HFFc6 (cell line): ENCODE results near the gene GSTK1. TPM values are rescaled to one million over a fixed set of nuclear protein-coding genes. Genes with fewer than 3 reads are reported as not detected.

ENCODE experiments used
- DNase-seq: peaks from one replicate; pipeline ENCODE4 v3.0.0-alpha.2; 2018
- H3K27ac Mint-ChIP-seq: 2 replicates; pipeline ENCODE4 v1.8.0; 2020; ENCODE audit warnings: mild to moderate bottlenecking, mixed read lengths
- H3K27me3 Mint-ChIP-seq: 2 replicates; pipeline ENCODE4 v1.8.0; 2021; ENCODE audit warnings: mild to moderate bottlenecking, moderate library complexity, mixed read lengths; ENCODE audit not compliant: insufficient read depth
- H3K36me3 Mint-ChIP-seq: 2 replicates; pipeline ENCODE4 v1.8.0; 2021; ENCODE audit warnings: low read depth, mixed read lengths
- H3K4me1 Mint-ChIP-seq: 2 replicates; pipeline ENCODE4 v1.8.0; 2020; ENCODE audit warnings: low read depth, mixed read lengths
- H3K4me3 Mint-ChIP-seq: 2 replicates; pipeline ENCODE4 v1.8.0; 2020; ENCODE audit warnings: mild to moderate bottlenecking, moderate library complexity, mixed read lengths
- H3K9me3 Mint-ChIP-seq: 2 replicates; pipeline ENCODE4 v1.8.0; 2020; ENCODE audit warnings: mild to moderate bottlenecking, mixed read lengths
- total RNA-seq, 6 experiments: library from RNA; stranded (reverse); fragmentation: NEBNext Ultra II Directional; extraction: Animal tissue kit (Norgen Biotek cat#: 25700); gene quantifications; 2 replicates in 1 of 6; 3 replicates in 5 of 6; pipeline ENCODE4 v1.2.3, GENCODE V29; 2021
- TF ChIP-seq, protein P1 (sequence below): fragments of 200-600 bp; sonication (generic); IDR thresholded peaks from 2 replicates; pipeline ENCODE4 v1.5.0; 2021; ENCODE audit warnings: antibody characterized with exemption, mild to moderate bottlenecking

The GSTK1 gene
- total RNA-seq, 6 experiments from 2014 or later: 85.6 to 102 (median 89.4) TPM

DNA sequence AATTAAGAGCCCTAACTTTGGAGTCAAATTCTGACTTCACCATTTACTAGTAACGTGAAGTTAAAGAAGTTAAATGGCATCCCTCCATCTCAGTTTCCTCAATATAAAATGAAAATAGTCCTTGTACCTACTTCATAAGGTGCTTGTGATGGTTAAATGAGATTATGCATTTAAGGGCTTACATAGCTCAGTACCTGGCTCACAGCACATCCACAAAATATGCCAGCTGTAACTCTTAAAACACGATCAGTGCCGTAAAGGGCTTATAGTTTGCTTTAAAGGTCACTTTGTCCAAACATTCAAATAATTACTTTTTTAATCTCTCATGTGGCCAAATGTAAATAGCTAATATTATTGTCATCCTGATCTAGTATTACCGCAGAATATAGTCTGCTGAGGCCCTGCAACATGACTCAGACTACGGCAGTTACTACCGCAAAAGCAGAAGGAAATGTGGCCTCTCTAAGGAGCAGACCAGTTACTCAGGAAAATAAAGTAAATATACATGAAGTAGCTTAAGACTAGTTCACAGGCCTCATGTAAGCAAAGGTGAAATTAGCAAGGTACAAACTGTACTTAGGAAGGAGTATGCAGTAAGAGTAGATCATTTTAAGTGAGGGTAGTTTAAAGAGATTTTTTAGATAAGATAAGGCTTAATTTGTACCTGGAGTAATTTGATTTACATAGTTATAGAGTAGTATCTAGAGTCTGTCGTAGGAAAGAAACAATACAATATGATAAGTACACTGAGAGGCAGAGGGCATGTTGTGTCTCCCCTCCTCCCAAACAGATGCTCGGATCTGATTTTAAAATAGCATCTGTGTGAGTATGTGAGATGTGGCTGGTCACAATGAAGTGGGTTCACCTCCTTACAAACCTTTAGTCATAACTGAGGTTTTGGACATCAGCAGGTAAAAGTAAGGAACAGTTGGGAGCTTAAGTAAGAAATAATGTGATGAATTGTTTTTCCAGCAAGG is 38.0 kb downstream of the GSTK1 start:
- TF ChIP-seq, protein P1, sequence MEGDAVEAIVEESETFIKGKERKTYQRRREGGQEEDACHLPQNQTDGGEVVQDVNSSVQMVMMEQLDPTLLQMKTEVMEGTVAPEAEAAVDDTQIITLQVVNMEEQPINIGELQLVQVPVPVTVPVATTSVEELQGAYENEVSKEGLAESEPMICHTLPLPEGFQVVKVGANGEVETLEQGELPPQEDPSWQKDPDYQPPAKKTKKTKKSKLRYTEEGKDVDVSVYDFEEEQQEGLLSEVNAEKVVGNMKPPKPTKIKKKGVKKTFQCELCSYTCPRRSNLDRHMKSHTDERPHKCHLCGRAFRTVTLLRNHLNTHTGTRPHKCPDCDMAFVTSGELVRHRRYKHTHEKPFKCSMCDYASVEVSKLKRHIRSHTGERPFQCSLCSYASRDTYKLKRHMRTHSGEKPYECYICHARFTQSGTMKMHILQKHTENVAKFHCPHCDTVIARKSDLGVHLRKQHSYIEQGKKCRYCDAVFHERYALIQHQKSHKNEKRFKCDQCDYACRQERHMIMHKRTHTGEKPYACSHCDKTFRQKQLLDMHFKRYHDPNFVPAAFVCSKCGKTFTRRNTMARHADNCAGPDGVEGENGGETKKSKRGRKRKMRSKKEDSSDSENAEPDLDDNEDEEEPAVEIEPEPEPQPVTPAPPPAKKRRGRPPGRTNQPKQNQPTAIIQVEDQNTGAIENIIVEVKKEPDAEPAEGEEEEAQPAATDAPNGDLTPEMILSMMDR: no peak
- peak; percentile 55 for DNase-seq
- Mint-ChIP-seq H3K9me3 (no peaks in the 10 kb centered on the region), H3K4me3 (no peak overlapping the region), H3K27ac (peak overlapping the region; percentile 19; the same call in 1 of the 2 replicates), H3K27me3 (no peaks in the 10 kb centered on the region; the same call in 1 of the 2 replicates), H3K4me1 (peaks cover 40% of the 10 kb centered on the region), H3K36me3 (peaks cover 61% of the 10 kb centered on the region)

DNA sequence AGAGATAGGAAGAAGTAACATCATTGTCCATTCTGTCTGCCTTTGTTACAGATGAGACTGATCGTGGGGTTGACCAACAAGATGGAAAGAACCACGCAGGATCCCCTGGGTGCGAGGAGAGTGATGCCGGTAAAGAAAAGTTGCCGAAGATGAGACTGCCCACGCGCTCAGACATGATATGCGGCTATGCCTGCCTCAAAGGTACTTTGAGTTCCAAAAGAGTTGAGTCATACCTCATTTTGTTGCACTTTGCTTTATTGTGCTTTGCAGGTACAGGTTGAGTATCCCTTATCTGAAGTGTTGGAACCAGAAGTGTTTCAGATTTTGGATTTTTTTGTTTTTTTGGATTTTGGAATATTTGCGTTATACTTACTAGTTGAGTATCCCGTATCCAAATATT is 40.5 kb downstream of the GSTK1 start:
- Mint-ChIP-seq H3K27me3 (no peaks in the 10 kb centered on the region; the same call in 1 of the 2 replicates), H3K9me3 (no peaks in the 10 kb centered on the region), H3K4me1 (peaks cover 28% of the 10 kb centered on the region), H3K4me3 (no peak overlapping the region), H3K27ac (no peak overlapping the region), H3K36me3 (peaks cover 73% of the 10 kb centered on the region)
- no peak for DNase-seq
- TF ChIP-seq, protein P1: no peak

DNA sequence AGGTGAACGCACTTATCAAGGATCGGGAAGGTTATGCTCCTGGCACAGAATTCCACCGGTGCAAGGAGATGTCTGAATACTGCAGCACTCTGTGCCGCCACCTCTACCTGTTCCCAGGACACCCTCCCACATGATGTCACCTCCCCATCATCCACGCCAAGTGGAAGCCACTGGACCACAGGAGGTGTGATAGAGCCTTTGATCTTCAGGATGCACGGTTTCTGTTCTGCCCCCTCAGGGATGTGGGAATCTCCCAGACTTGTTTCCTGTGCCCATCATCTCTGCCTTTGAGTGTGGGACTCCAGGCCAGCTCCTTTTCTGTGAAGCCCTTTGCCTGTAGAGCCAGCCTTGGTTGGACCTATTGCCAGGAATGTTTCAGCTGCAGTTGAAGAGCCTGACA is 41.7 kb downstream of the GSTK1 start:
- Mint-ChIP-seq H3K4me1 (peaks cover 18% of the 10 kb centered on the region), H3K36me3 (peaks cover 68% of the 10 kb centered on the region), H3K4me3 (no peak overlapping the region), H3K27ac (no peak overlapping the region), H3K9me3 (no peaks in the 10 kb centered on the region), H3K27me3 (no peaks in the 10 kb centered on the region; the same call in 1 of the 2 replicates)
- no peak for DNase-seq
- TF ChIP-seq, protein P1: no peak

DNA sequence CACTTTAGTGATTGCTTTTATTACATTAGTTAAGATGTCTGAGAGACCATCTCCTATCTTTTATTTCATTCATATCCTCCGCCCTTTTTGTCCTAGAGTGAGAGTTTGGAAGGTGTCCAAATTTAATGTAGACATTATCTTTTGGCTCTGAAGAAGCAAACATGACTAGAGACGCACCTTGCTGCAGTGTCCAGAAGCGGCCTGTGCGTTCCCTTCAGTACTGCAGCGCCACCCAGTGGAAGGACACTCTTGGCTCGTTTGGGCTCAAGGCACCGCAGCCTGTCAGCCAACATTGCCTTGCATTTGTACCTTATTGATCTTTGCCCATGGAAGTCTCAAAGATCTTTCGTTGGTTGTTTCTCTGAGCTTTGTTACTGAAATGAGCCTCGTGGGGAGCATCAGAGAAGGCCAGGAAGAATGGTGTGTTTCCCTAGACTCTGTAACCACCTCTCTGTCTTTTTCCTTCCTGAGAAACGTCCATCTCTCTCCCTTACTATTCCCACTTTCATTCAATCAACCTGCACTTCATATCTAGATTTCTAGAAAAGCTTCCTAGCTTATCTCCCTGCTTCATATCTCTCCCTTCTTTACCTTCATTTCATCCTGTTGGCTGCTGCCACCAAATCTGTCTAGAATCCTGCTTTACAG is 42.3 kb downstream of the GSTK1 start:
- DNase-seq: no peak
- no peaks in the 10 kb centered on the region; the same call in 1 of the 2 replicates for H3K27me3 Mint-ChIP-seq
- H3K27ac Mint-ChIP-seq: no peak overlapping the region
- no peaks in the 10 kb centered on the region for H3K9me3 Mint-ChIP-seq
- H3K36me3 Mint-ChIP-seq: peaks cover 62% of the 10 kb centered on the region
- TF ChIP-seq, protein P1: peak; percentile 82
- no peak overlapping the region for H3K4me3 Mint-ChIP-seq
- peaks cover 12% of the 10 kb centered on the region for H3K4me1 Mint-ChIP-seq

DNA sequence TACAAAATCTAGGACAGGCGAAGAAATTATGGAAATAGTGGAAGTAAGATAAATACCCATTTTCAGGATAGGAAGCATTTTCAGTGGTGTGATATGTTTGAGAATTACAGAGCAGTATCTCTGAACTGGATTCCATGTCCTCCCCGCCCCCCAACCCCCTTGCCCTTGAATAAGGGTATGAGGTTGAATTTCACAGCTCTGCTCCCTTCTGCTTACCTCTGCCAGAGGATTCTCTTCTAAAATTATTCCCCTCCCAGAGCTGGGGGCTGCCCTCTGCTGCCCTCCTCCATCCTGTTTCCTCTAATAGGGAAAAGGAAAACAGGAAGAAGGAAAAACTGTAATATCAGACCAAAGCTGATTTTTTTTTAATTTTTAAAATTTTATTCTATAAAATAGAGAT is 45.4 kb downstream of the GSTK1 start:
- Mint-ChIP-seq H3K36me3 (peaks cover 40% of the 10 kb centered on the region), H3K9me3 (no peaks in the 10 kb centered on the region), H3K27ac (no peak overlapping the region), H3K27me3 (no peaks in the 10 kb centered on the region; the same call in 1 of the 2 replicates), H3K4me1 (no peaks in the 10 kb centered on the region), H3K4me3 (no peak overlapping the region)
- DNase-seq: no peak
- TF ChIP-seq, protein P1: no peak
